HG03066 (cell line): ENCODE results near the gene COL4A2.

ENCODE experiments used
- ATAC-seq: cut with Tn5 transposase; IDR thresholded peaks from one replicate; pipeline ENCODE4 v1.9.1; 2021; ENCODE audit warnings: low read depth; ENCODE audit not compliant: unreplicated experiment

The COL4A2 gene

GRCh38 chr13:110501188-110501587, 194.1 kb downstream of the COL4A2 start:
- ATAC-seq, result no peak

- ATAC-seq, result no peak
Measured at GRCh38 chr13:110503037-110503901, 196.2 kb downstream of the COL4A2 start.

- ATAC-seq, result no peak
Measured at GRCh38 chr13:110503979-110504499, 197.0 kb downstream of the COL4A2 start.

GRCh38 chr13:110505594-110505993, 198.5 kb downstream of the COL4A2 start:
- no peak for ATAC-seq

- ATAC-seq, result no peak
Measured at GRCh38 chr13:110506396-110506795, 199.3 kb downstream of the COL4A2 start.

- no peak for ATAC-seq
Measured at GRCh38 chr13:110506859-110507566, 199.9 kb downstream of the COL4A2 start.

GRCh38 chr13:110507678-110508381, 200.7 kb downstream of the COL4A2 start:
- ATAC-seq, result no peak

GRCh38 chr13:110509478-110509926, 202.4 kb downstream of the COL4A2 start:
- no peak for ATAC-seq

GRCh38 chr13:110509971-110510786, 203.1 kb downstream of the COL4A2 start:
- ATAC-seq, result peak; percentile 55

- no peak for ATAC-seq
Measured at GRCh38 chr13:110511509-110512181, 204.6 kb downstream of the COL4A2 start.

- no peak for ATAC-seq
Measured at GRCh38 chr13:110512198-110512740, 205.2 kb downstream of the COL4A2 start.

GRCh38 chr13:110516500-110516899, 209.4 kb downstream of the COL4A2 start:
- no peak for ATAC-seq

GRCh38 chr13:110517505-110518225, 210.6 kb downstream of the COL4A2 start:
- no peak for ATAC-seq

GRCh38 chr13:110518226-110518525, 211.1 kb downstream of the COL4A2 start:
- ATAC-seq, result no peak

GRCh38 chr13:110518571-110518970, 211.5 kb downstream of the COL4A2 start:
- ATAC-seq, result no peak

GRCh38 chr13:110519046-110519445, 212.0 kb downstream of the COL4A2 start:
- ATAC-seq, result no peak

- no peak for ATAC-seq
Measured at GRCh38 chr13:110519506-110519905, 212.4 kb downstream of the COL4A2 start.

GRCh38 chr13:110520431-110521295, 213.6 kb downstream of the COL4A2 start:
- no peak for ATAC-seq
